Glutamatergic neuron (in vitro differentiated cells): ENCODE results near the gene C12orf57. TPM values are rescaled to one million over a fixed set of nuclear protein-coding genes. Genes with fewer than 3 reads are reported as not detected.

ENCODE experiments used
- DNase-seq: peaks from one replicate; pipeline ENCODE4 v3.0.0; 2022
- H3K27ac Mint-ChIP-seq: one replicate; pipeline ENCODE4 v1.8.0; 2020; ENCODE audit warnings: mild to moderate bottlenecking, mixed read lengths, inconsistent platforms; ENCODE audit not compliant: unreplicated experiment
- H3K27me3 Mint-ChIP-seq: one replicate; pipeline ENCODE4 v1.8.0; 2020; ENCODE audit warnings: mild to moderate bottlenecking, moderate library complexity, mixed read lengths, inconsistent platforms; ENCODE audit not compliant: unreplicated experiment
- H3K36me3 Mint-ChIP-seq: one replicate; pipeline ENCODE4 v1.8.0; 2020; ENCODE audit warnings: mild to moderate bottlenecking, mixed read lengths, inconsistent platforms; ENCODE audit not compliant: unreplicated experiment
- H3K4me1 Mint-ChIP-seq: one replicate; pipeline ENCODE4 v1.8.0; 2020; ENCODE audit warnings: mild to moderate bottlenecking, low read depth, mixed read lengths, inconsistent platforms; ENCODE audit not compliant: unreplicated experiment
- H3K4me3 Mint-ChIP-seq: one replicate; pipeline ENCODE4 v1.8.0; 2020; ENCODE audit warnings: mild to moderate bottlenecking, mixed read lengths, inconsistent platforms; ENCODE audit not compliant: unreplicated experiment
- H3K9me3 Mint-ChIP-seq: one replicate; pipeline ENCODE4 v1.8.0; 2020; ENCODE audit warnings: mild to moderate bottlenecking, moderate library complexity, mixed read lengths, inconsistent platforms; ENCODE audit not compliant: unreplicated experiment
- total RNA-seq: library from RNA; stranded (reverse); fragmentation: NEBNext Ultra II Directional; extraction: Animal tissue kit (Norgen Biotek cat#: 25700); gene quantifications from one replicate; pipeline ENCODE4 v1.2.1, GENCODE V29; 2021; ENCODE audit not compliant: unreplicated experiment
- TF ChIP-seq, protein P1 (sequence below): fragments of 200-600 bp; sonication (generic); IDR thresholded peaks from one replicate; pipeline ENCODE4 v1.5.0; 2021; ENCODE audit not compliant: partially characterized antibody, unreplicated experiment

The C12orf57 gene
- total RNA-seq, 1 donor from 2014 or later, result 184 TPM

GRCh38 chr12:6959058-6959804, 15.4 kb downstream of the C12orf57 start:
- no peak overlapping the region for H3K27ac Mint-ChIP-seq
- peaks cover 9% of the 10 kb centered on the region for H3K9me3 Mint-ChIP-seq
- H3K36me3 Mint-ChIP-seq, result no peaks in the 10 kb centered on the region
- TF ChIP-seq, protein P1, sequence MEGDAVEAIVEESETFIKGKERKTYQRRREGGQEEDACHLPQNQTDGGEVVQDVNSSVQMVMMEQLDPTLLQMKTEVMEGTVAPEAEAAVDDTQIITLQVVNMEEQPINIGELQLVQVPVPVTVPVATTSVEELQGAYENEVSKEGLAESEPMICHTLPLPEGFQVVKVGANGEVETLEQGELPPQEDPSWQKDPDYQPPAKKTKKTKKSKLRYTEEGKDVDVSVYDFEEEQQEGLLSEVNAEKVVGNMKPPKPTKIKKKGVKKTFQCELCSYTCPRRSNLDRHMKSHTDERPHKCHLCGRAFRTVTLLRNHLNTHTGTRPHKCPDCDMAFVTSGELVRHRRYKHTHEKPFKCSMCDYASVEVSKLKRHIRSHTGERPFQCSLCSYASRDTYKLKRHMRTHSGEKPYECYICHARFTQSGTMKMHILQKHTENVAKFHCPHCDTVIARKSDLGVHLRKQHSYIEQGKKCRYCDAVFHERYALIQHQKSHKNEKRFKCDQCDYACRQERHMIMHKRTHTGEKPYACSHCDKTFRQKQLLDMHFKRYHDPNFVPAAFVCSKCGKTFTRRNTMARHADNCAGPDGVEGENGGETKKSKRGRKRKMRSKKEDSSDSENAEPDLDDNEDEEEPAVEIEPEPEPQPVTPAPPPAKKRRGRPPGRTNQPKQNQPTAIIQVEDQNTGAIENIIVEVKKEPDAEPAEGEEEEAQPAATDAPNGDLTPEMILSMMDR, result no peak
- DNase-seq, result no peak
- H3K4me3 Mint-ChIP-seq, result no peak overlapping the region
- H3K27me3 Mint-ChIP-seq, result peaks cover 10% of the 10 kb centered on the region
- peaks cover 3% of the 10 kb centered on the region for H3K4me1 Mint-ChIP-seq

DNA sequence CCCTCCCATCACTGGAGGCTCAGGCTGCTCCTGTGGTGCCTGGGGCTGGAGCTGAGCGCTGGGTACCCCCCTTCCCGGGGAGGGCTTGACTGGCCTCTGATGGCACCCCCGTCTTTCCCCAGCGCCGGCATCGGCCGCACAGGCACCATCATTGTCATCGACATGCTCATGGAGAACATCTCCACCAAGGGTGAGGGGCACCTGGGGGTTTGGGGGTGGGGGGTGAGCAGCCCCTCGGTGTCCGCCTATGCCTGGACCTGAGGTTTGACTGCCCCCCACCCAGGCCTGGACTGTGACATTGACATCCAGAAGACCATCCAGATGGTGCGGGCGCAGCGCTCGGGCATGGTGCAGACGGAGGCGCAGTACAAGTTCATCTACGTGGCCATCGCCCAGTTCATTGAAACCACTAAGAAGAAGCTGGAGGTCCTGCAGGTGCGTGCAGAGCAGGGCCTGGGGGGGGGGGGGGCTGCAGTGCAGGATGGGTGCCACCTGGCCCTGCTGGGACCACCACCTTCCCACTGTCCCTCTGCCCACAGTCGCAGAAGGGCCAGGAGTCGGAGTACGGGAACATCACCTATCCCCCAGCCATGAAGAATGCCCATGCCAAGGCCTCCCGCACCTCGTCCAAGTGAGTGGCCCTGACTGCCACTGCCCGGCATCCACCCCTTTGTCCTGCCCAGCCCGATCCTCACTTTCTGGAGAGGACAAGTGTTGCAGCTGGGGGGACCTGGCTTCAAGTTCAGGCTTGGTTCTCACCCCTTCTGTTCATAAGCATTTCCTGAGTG, 16.2 kb downstream of the C12orf57 start:
- DNase-seq, result no peak
- peaks cover 8% of the 10 kb centered on the region for H3K27me3 Mint-ChIP-seq
- TF ChIP-seq, protein P1, result no peak
- H3K27ac Mint-ChIP-seq, result no peak overlapping the region
- H3K4me3 Mint-ChIP-seq, result no peak overlapping the region
- H3K9me3 Mint-ChIP-seq, result peaks cover 9% of the 10 kb centered on the region
- H3K36me3 Mint-ChIP-seq, result no peaks in the 10 kb centered on the region
- peaks cover 3% of the 10 kb centered on the region for H3K4me1 Mint-ChIP-seq

- H3K4me3 Mint-ChIP-seq, result no peak overlapping the region
- H3K27me3 Mint-ChIP-seq, result peaks cover 9% of the 10 kb centered on the region
- peaks cover 9% of the 10 kb centered on the region for H3K9me3 Mint-ChIP-seq
- TF ChIP-seq, protein P1, result no peak
- peaks cover 3% of the 10 kb centered on the region for H3K4me1 Mint-ChIP-seq
- H3K36me3 Mint-ChIP-seq, result no peaks in the 10 kb centered on the region
- no peak overlapping the region for H3K27ac Mint-ChIP-seq
- DNase-seq, result no peak
These were observed 16.9 kb downstream of the C12orf57 start for GRCh38 chr12:6960593-6961277.

DNA sequence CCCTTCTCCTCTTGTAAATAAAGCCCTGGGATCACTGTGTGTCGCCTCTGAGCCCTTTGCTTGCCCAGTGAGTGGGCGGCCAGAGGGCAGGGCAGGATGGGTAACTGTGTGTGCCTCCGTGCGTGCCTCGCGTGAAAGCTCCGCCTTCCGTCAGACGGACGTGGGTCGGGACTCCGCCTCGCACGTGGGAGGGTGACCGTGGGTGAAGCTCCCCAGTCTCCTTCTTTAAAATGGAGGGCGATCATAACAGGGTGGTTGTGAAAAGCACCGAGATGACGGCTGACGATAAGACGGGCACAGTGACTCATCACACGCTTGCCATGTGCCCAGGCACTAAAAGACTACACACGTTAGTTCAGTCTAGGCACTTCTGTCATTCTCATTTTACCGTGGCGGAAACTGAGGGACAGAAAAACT, 17.5 kb downstream of the C12orf57 start:
- Mint-ChIP-seq H3K4me1 (peaks cover 3% of the 10 kb centered on the region), H3K4me3 (no peak overlapping the region), H3K36me3 (no peaks in the 10 kb centered on the region), H3K9me3 (peaks cover 9% of the 10 kb centered on the region), H3K27ac (no peak overlapping the region), H3K27me3 (peaks cover 9% of the 10 kb centered on the region)
- TF ChIP-seq, protein P1, result no peak
- DNase-seq, result no peak
